HG02840 (cell line): ENCODE results near the gene DNAJA4.
"Not testable (repeated sequence)": the region's sequence is repeated elsewhere in the genome, so short reads cannot be mapped to it uniquely, and the experiment has no call there.

Source experiments
- ATAC-seq: cut with Tn5 transposase; IDR thresholded peaks from one replicate; pipeline ENCODE4 v1.9.1; 2021; ENCODE audit warnings: mild to moderate bottlenecking, moderate library complexity, moderate number of reproducible peaks; ENCODE audit not compliant: unreplicated experiment, low FRiP score

The DNAJA4 gene

GRCh38 chr15:78243491-78243941 is 20.8 kb upstream of the DNAJA4 start:
- ATAC-seq = no peak

- ATAC-seq = no peak
Observed at GRCh38 chr15:78244101-78244500, 20.3 kb upstream of the DNAJA4 start.

- ATAC-seq = no peak
Observed at GRCh38 chr15:78244893-78245292, 19.5 kb upstream of the DNAJA4 start.

GRCh38 chr15:78245392-78245791 is 19.0 kb upstream of the DNAJA4 start:
- ATAC-seq = not testable (repeated sequence)

- ATAC-seq = not testable (repeated sequence)
Observed at GRCh38 chr15:78245976-78246620, 18.3 kb upstream of the DNAJA4 start.

- ATAC-seq = no peak
Observed at GRCh38 chr15:78247911-78248310, 16.5 kb upstream of the DNAJA4 start.

- no peak for ATAC-seq
Observed at GRCh38 chr15:78249131-78249530, 15.2 kb upstream of the DNAJA4 start.

GRCh38 chr15:78251136-78251535 is 13.2 kb upstream of the DNAJA4 start:
- ATAC-seq = no peak

- ATAC-seq = no peak
Observed at GRCh38 chr15:78255421-78256043, 8.8 kb upstream of the DNAJA4 start.

GRCh38 chr15:78256044-78256437 is 8.3 kb upstream of the DNAJA4 start:
- ATAC-seq = no peak

GRCh38 chr15:78257681-78258080 is 6.7 kb upstream of the DNAJA4 start:
- ATAC-seq = no peak

- ATAC-seq = no peak
Observed at GRCh38 chr15:78259232-78259631, 5.1 kb upstream of the DNAJA4 start.

- no peak for ATAC-seq
Observed at GRCh38 chr15:78260489-78260888, 3.9 kb upstream of the DNAJA4 start.

GRCh38 chr15:78261062-78261461 is 3.3 kb upstream of the DNAJA4 start:
- ATAC-seq = no peak

GRCh38 chr15:78263351-78263781 is 996 bp upstream of the DNAJA4 start:
- ATAC-seq = no peak

GRCh38 chr15:78263907-78264303 is 457 bp upstream of the DNAJA4 start:
- ATAC-seq = no peak

GRCh38 chr15:78265137-78265460 is 737 bp downstream of the DNAJA4 start:
- no peak for ATAC-seq

GRCh38 chr15:78265752-78266224 is 1.4 kb downstream of the DNAJA4 start:
- ATAC-seq = no peak

- ATAC-seq = no peak
Observed at GRCh38 chr15:78266229-78266628, 1.9 kb downstream of the DNAJA4 start.

- ATAC-seq = no peak
Observed at GRCh38 chr15:78266806-78267205, 2.4 kb downstream of the DNAJA4 start.

GRCh38 chr15:78272316-78272715 is 8.0 kb downstream of the DNAJA4 start:
- ATAC-seq = no peak

GRCh38 chr15:78272776-78273175 is 8.4 kb downstream of the DNAJA4 start:
- no peak for ATAC-seq
